Esophagus squamous epithelium (tissue), 5 donors: ENCODE measurements around the gene DNAH2. TPM values are rescaled to one million over a fixed set of nuclear protein-coding genes. Genes with fewer than 3 reads are reported as not detected.

Source experiments
- DNase-seq: peaks from one replicate; lab custom pipeline; 2025; lab: John Stamatoyannopoulos, UW
- H3K27ac ChIP-seq, 4 donors: fragments of 200-600 bp; sonication (generic); one replicate each; pipeline ENCODE4 v1.5.1; 2016 to 2019; ENCODE audit warnings: mild to moderate bottlenecking in 1 of 4
- H3K27me3 ChIP-seq, 4 donors: fragments of 200-600 bp; sonication (generic); 1 replicate in 3 of 4; 2 replicates in 1 of 4; pipeline versions ENCODE4 v1.5.1 to v1.6.0; 2017 to 2021; ENCODE audit warnings: antibody characterized with exemption in 1 of 4
- H3K36me3 ChIP-seq, 3 donors: fragments of 200-600 bp; sonication (generic); one replicate each; pipeline ENCODE4 v1.5.1; 2016 to 2019
- H3K4me1 ChIP-seq, 3 donors: fragments of 200-600 bp; sonication (generic); one replicate each; pipeline ENCODE4 v1.5.1; 2017 to 2019
- H3K4me3 ChIP-seq, 4 donors: fragments of 200-600 bp; sonication (generic); 1 replicate in 3 of 4; 2 replicates in 1 of 4; pipeline ENCODE4 v1.5.1; 2016 to 2019; ENCODE audit warnings: mild to moderate bottlenecking in 2 of 4, moderate library complexity in 1 of 4
- H3K9me3 ChIP-seq, 3 donors: fragments of 200-600 bp; sonication (generic); one replicate each; pipeline ENCODE4 v1.5.1; 2016 to 2019
- POLR2A ChIP-seq, 4 donors: fragments of 450-650 bp; IDR thresholded peaks; one replicate each; pipeline ENCODE4 v1.6.1; 2017; ENCODE audit warnings: antibody characterized with exemption in 4 of 4, mild to moderate bottlenecking in 4 of 4, moderate library complexity in 3 of 4
- WGBS, 2 donors: methylation state at CpG; one replicate each; pipeline ENCODE4 v1.1.5; 2018; 5-methylcytosine and 5-hydroxymethylcytosine counted together
- intact Hi-C: fragments of 100-400 bp; cut with DNase I; formaldehyde crosslinking; loops from one replicate; pipeline ENCODE4 v1.15.0; 2022
- total RNA-seq, 4 donors: library from RNA; depleted of rRNA; stranded (reverse); fragments of >200 nt; gene quantifications; one replicate each; pipeline ENCODE4 v1.1.0, GENCODE V29; 2016
- TF ChIP-seq, protein P1 (sequence below), 6 experiments: fragments of 450-650 bp in 4 of 6; fragments of 200-600 bp in 2 of 6; sonication (generic) in 2 of 6; IDR thresholded peaks; one replicate each; pipeline ENCODE4 v1.5.1; 2016 to 2019; ENCODE audit warnings: antibody characterized with exemption in 6 of 6, mild to moderate bottlenecking in 4 of 6, moderate library complexity in 4 of 6
- donor health status: DM: yes; HTN: yes; CAD: no.

Gene DNAH2
- total RNA-seq, 4 donors from 2014 or later = under 0.01 to 0.04 (median 0.03) TPM; not detected in 1

DNA sequence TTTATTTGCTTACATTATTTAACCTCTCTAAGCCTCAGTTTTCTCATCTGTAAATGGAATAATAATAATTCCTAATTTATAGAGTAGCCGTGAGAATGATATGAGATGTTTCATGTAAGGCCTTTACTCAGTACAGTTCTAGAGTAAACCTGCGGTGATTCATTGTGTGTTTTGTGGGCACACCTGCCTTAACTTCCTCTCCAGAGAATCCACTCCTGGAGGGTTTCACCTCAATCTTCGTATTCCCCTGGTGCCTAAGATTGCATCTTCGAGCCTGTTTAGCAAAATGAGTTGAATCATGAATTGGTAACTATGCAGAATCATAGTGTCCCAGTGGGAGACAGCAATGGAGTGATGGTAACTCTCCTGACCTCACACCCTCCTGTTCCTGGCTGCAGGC lies 52.3 kb downstream of the DNAH2 start:
- H3K4me1 ChIP-seq = no peaks in the 10 kb centered on the region
- no peak for DNase-seq
- no peak overlapping the region for H3K27ac ChIP-seq
- H3K9me3 ChIP-seq = no peaks in the 10 kb centered on the region
- intact Hi-C loops = no loop called here
- no peaks in the 10 kb centered on the region for H3K36me3 ChIP-seq
- no peak for TF ChIP-seq POLR2A (IDR thresholded peaks at IDR 0.05)
- TF ChIP-seq, protein P1, sequence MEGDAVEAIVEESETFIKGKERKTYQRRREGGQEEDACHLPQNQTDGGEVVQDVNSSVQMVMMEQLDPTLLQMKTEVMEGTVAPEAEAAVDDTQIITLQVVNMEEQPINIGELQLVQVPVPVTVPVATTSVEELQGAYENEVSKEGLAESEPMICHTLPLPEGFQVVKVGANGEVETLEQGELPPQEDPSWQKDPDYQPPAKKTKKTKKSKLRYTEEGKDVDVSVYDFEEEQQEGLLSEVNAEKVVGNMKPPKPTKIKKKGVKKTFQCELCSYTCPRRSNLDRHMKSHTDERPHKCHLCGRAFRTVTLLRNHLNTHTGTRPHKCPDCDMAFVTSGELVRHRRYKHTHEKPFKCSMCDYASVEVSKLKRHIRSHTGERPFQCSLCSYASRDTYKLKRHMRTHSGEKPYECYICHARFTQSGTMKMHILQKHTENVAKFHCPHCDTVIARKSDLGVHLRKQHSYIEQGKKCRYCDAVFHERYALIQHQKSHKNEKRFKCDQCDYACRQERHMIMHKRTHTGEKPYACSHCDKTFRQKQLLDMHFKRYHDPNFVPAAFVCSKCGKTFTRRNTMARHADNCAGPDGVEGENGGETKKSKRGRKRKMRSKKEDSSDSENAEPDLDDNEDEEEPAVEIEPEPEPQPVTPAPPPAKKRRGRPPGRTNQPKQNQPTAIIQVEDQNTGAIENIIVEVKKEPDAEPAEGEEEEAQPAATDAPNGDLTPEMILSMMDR (IDR thresholded peaks at IDR 0.05) = no peak
- 58 to 69% methylated on average over 4 of the region's 4 CpGs for WGBS, 2 donors
- H3K4me3 ChIP-seq = no peak overlapping the region
- peaks cover 0 to 41% (median 0%) of the 10 kb centered on the region in 4 donors for H3K27me3 ChIP-seq

DNA sequence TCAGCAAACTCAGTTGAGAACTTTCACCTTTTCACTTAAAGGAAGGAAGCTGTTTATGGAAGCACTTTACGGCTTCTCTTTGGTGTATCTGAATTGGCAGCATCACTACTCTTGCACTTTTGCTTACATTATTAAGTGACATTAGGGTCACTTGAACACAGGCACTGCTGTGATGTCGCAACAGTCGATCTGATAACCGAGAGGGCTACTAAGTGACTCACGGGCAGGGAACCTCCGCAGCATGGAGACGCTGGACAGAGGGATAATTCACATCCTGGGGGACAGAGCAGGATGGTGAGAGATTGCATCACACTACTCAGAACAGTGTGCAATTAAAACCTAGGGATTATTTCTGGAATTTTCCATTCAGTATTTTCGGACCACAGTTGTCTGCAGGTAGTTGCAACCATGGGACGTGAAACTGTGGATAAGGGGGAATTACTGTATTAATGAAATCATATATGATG lies 56.5 kb downstream of the DNAH2 start:
- TF ChIP-seq, protein P1 (IDR thresholded peaks at IDR 0.05) = no peak
- no peak for TF ChIP-seq POLR2A (IDR thresholded peaks at IDR 0.05)
- intact Hi-C loops = no loop called here
- Histone ChIP-seq H3K27ac (no peak overlapping the region), H3K9me3 (no peaks in the 10 kb centered on the region), H3K36me3 (no peaks in the 10 kb centered on the region), H3K4me3 (no peak overlapping the region), H3K4me1 (no peaks in the 10 kb centered on the region), H3K27me3 (peaks cover 0 to 55% (median 0%) of the 10 kb centered on the region in 4 donors)
- DNase-seq = no peak
- WGBS, 2 donors = 74 to 75% methylated on average over 5 to 9 of the region's 9 CpGs

DNA sequence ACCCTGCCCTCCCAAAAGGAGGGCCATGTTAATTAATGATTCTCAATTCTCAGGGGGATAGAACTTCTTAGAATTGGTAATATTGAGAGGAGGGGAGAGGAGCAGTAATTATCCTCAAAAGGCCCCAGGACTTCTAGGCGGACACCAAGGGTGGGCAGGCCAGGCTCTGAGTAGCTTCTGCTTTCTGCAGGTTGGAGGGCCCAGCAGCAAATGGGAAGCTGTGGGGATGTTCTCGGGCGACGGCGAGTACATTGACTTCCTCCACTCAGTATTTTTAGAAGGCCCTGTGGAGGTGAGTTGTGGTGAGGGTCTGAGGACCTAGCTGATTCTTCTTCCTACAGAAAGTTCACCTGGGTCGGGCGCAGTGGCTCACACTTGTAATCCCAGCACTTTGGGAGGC lies 57.5 kb downstream of the DNAH2 start:
- H3K27ac ChIP-seq = no peak overlapping the region
- 66 to 91% methylated on average over 5 to 7 of the region's 7 CpGs for WGBS, 2 donors
- H3K36me3 ChIP-seq = no peaks in the 10 kb centered on the region
- intact Hi-C loops = no loop called here
- TF ChIP-seq, protein P1 (IDR thresholded peaks at IDR 0.05) = no peak
- TF ChIP-seq POLR2A (IDR thresholded peaks at IDR 0.05) = no peak
- H3K4me3 ChIP-seq = no peak overlapping the region
- peaks cover 0 to 54% (median 0%) of the 10 kb centered on the region in 4 donors for H3K27me3 ChIP-seq
- no peaks in the 10 kb centered on the region for H3K9me3 ChIP-seq
- no peak for DNase-seq
- H3K4me1 ChIP-seq = no peaks in the 10 kb centered on the region

DNA sequence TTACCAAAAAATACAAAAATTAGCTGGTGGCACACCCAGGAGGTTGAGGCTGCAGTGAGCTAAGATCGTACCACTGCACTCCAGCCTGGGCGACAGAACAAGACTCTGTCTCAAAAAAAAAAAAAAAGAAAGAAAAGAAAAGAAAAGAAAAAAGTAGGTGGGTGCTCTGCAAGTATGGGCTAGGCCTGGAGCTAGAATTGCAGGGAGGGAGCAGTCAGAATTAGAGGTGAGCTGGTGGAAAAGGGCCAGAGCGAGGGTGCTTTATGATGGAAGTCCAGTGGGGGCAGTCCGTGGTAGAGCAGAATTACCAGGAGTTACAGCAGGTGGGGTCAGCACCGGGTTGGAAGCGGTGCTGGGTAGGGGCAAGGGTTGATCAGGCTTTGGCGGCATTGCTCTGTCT lies 59.5 kb downstream of the DNAH2 start:
- no peak overlapping the region for H3K4me3 ChIP-seq
- no peak for DNase-seq
- no peaks in the 10 kb centered on the region for H3K9me3 ChIP-seq
- H3K27ac ChIP-seq = no peak overlapping the region
- intact Hi-C loops = no loop called here
- H3K27me3 ChIP-seq = peaks cover 0 to 60% (median 0%) of the 10 kb centered on the region in 4 donors
- WGBS, 2 donors = 80 to 82% methylated on average over 5 to 7 of the region's 7 CpGs
- no peaks in the 10 kb centered on the region for H3K36me3 ChIP-seq
- H3K4me1 ChIP-seq = no peaks in the 10 kb centered on the region
- TF ChIP-seq, protein P1 (IDR thresholded peaks at IDR 0.05) = no peak
- TF ChIP-seq POLR2A (IDR thresholded peaks at IDR 0.05) = no peak

DNA sequence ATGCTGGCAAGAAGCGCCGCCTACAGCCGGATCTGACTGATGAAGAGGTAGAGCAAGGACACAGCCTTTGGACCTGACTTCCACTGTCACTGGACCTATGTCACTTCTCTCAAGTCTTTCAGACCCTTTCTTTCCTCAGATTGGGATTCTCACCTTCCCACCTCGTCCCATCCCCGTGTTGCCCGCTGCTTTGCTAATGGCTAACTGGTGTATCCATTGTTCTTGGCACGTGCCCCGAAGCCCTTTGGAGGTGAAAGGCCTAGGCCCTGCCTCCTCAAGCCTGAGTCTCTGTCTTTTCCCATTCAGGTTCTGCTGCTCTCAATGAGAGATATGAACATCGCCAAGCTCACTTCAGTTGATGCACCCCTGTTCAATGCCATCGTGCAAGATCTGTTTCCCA lies 63.2 kb downstream of the DNAH2 start:
- Histone ChIP-seq H3K4me1 (no peaks in the 10 kb centered on the region), H3K9me3 (no peaks in the 10 kb centered on the region), H3K27ac (no peak overlapping the region), H3K27me3 (peaks cover 0 to 44% (median 0%) of the 10 kb centered on the region in 4 donors), H3K4me3 (no peak overlapping the region), H3K36me3 (no peaks in the 10 kb centered on the region)
- no peak for TF ChIP-seq POLR2A (IDR thresholded peaks at IDR 0.05)
- TF ChIP-seq, protein P1 (IDR thresholded peaks at IDR 0.05) = no peak
- no peak for DNase-seq
- intact Hi-C loops = no loop called here
- 85 to 88% methylated on average over 10 of the region's 10 CpGs for WGBS, 2 donors
